ENCODE measurements around the gene FGF2. TPM values are rescaled to one million over a fixed set of nuclear protein-coding genes. Genes with fewer than 3 reads are reported as not detected.

The FGF2 gene
- total RNA-seq, 1 experiment from 2014 or later: 13.0 TPM

DNA sequence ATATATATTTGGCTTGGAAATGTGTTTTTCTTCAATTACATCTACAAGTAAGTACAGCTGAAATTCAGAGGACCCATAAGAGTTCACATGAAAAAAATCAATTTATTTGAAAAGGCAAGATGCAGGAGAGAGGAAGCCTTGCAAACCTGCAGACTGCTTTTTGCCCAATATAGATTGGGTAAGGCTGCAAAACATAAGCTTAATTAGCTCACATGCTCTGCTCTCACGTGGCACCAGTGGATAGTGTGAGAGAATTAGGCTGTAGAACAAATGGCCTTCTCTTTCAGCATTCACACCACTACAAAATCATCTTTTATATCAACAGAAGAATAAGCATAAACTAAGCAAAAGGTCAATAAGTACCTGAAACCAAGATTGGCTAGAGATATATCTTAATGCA lies 69.6 kb downstream of the FGF2 start:
- DNase-seq (ENCODE audit: low spot score): no peak
- H3K4me3 ChIP-seq (ENCODE audit: low read depth, low read length, poor library complexity, severe bottlenecking): no peak overlapping the region
- CTCF ChIA-PET: no interaction called here
- no peak overlapping the region for H3K27ac ChIP-seq (ENCODE audit: low read depth, low read length, poor library complexity, severe bottlenecking)
- H3K36me3 ChIP-seq (ENCODE audit: insufficient read depth, low read length, poor library complexity, severe bottlenecking): no peaks in the 10 kb centered on the region
- peaks cover 22% of the 10 kb centered on the region for H3K4me1 ChIP-seq (ENCODE audit: insufficient read depth, low read length, poor library complexity, severe bottlenecking)
- no peaks in the 10 kb centered on the region for H3K27me3 ChIP-seq (replicated peaks; ENCODE audit: insufficient read depth, low read depth, low read length, poor library complexity)
- TF ChIP-seq EZH2 (IDR thresholded peaks at IDR 0.05; ENCODE audit: borderline replicate concordance, low read depth, low read length, poor library complexity, severe bottlenecking): no peak
- TF ChIP-seq, protein P1, sequence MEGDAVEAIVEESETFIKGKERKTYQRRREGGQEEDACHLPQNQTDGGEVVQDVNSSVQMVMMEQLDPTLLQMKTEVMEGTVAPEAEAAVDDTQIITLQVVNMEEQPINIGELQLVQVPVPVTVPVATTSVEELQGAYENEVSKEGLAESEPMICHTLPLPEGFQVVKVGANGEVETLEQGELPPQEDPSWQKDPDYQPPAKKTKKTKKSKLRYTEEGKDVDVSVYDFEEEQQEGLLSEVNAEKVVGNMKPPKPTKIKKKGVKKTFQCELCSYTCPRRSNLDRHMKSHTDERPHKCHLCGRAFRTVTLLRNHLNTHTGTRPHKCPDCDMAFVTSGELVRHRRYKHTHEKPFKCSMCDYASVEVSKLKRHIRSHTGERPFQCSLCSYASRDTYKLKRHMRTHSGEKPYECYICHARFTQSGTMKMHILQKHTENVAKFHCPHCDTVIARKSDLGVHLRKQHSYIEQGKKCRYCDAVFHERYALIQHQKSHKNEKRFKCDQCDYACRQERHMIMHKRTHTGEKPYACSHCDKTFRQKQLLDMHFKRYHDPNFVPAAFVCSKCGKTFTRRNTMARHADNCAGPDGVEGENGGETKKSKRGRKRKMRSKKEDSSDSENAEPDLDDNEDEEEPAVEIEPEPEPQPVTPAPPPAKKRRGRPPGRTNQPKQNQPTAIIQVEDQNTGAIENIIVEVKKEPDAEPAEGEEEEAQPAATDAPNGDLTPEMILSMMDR (conservative IDR thresholded peaks at IDR 0.05; ENCODE audit: low read depth, low read length): no peak
- intact Hi-C loops (cut with micrococcal nuclease; ENCODE audit: unreplicated experiment): no loop called here
- H3K9me3 ChIP-seq (ENCODE audit: low read depth, low read length, poor library complexity, severe bottlenecking): no peaks in the 10 kb centered on the region
- POLR2A ChIA-PET (ENCODE audit: low non-redundant PET): no interaction called here
- no TSS peak for BruUV-seq (replicated peaks)

DNA sequence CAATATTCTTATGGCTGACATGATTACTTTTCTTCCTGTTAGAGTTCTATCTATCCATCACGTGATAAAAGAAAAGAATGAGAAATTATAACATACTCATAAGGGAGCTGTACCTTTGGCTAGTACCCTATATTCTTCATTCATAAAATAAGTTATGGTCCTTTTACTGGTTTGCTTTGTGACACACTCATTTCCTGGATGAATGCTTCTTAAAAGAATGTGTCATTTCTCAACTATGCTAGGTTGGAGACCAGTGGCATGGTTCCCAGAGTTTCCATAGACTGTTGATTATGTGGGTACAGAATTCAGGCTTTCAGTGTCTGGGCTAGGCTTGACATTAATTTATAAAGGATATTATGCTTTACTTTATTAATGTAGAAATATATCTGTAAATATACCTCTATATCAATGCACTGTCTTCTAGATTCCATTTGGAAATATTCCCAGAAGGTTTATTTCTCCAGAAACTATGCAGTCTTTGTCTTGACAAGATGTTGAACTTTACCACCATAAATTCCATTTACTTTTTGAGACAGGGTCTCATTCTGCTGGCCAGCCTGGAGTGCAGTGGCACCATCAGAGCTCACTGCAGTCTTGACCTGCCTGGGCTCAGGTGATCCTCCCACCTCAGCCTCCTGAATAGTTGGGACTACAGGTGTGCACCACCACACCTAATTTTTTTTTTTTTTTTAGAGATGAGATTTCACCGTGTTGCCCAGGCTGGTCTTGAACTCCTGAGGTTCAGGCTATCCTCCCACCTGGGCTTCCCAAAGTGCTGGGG lies 71.9 kb downstream of the FGF2 start:
- H3K4me3 ChIP-seq (ENCODE audit: low read depth, low read length, poor library complexity, severe bottlenecking): no peak overlapping the region
- ChIA-PET POLR2A (ENCODE audit: low non-redundant PET) (interaction anchor here (0.7 kb wide), 1 partner anchor 282 kb away, joined by 3 read pairs; no protein-coding TSS in a partner anchor), CTCF (no interaction called here)
- no peaks in the 10 kb centered on the region for H3K27me3 ChIP-seq (replicated peaks; ENCODE audit: insufficient read depth, low read depth, low read length, poor library complexity)
- no peaks in the 10 kb centered on the region for H3K9me3 ChIP-seq (ENCODE audit: low read depth, low read length, poor library complexity, severe bottlenecking)
- no TSS peak for BruUV-seq (replicated peaks)
- no peak overlapping the region for H3K27ac ChIP-seq (ENCODE audit: low read depth, low read length, poor library complexity, severe bottlenecking)
- peak; percentile 83 for DNase-seq (ENCODE audit: low spot score)
- no peaks in the 10 kb centered on the region for H3K36me3 ChIP-seq (ENCODE audit: insufficient read depth, low read length, poor library complexity, severe bottlenecking)
- H3K4me1 ChIP-seq (ENCODE audit: insufficient read depth, low read length, poor library complexity, severe bottlenecking): peaks cover 22% of the 10 kb centered on the region
- TF ChIP-seq, protein P1 (conservative IDR thresholded peaks at IDR 0.05; ENCODE audit: low read depth, low read length): no peak
- no peak for TF ChIP-seq EZH2 (IDR thresholded peaks at IDR 0.05; ENCODE audit: borderline replicate concordance, low read depth, low read length, poor library complexity, severe bottlenecking)
- intact Hi-C loops (cut with micrococcal nuclease; ENCODE audit: unreplicated experiment): loop anchor here (2.0 kb wide), 1 partner anchor 70 kb away; no protein-coding TSS in a partner anchor

DNA sequence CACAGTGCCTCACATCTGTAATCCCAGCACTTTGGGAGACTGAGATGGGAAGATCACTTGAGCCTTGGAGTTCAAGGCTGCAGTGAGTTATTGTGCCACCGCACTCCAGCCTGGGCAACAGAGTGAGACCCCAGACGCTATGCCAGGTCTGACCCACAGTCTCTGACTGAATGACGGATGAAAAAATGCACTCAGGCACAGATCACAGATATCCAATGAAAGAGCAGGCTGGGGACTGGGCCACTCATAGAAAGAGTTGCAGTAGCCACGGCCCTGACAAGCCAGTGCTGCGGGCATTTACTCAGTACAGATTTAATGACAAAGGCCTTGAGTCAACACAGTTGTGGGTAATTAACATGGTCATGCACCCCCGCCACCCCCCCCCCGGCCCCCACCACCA lies 73.1 kb downstream of the FGF2 start:
- intact Hi-C loops (cut with micrococcal nuclease; ENCODE audit: unreplicated experiment): loop anchor here (2.0 kb wide), 1 partner anchor 71 kb away; no protein-coding TSS in a partner anchor
- ChIA-PET POLR2A (ENCODE audit: low non-redundant PET) (no interaction called here), CTCF (no interaction called here)
- H3K27ac ChIP-seq (ENCODE audit: low read depth, low read length, poor library complexity, severe bottlenecking): no peak overlapping the region
- H3K4me1 ChIP-seq (ENCODE audit: insufficient read depth, low read length, poor library complexity, severe bottlenecking): peaks cover 22% of the 10 kb centered on the region
- H3K9me3 ChIP-seq (ENCODE audit: low read depth, low read length, poor library complexity, severe bottlenecking): no peaks in the 10 kb centered on the region
- DNase-seq (ENCODE audit: low spot score): no peak
- H3K4me3 ChIP-seq (ENCODE audit: low read depth, low read length, poor library complexity, severe bottlenecking): no peak overlapping the region
- BruUV-seq (replicated peaks): no TSS peak
- H3K36me3 ChIP-seq (ENCODE audit: insufficient read depth, low read length, poor library complexity, severe bottlenecking): no peaks in the 10 kb centered on the region
- H3K27me3 ChIP-seq (replicated peaks; ENCODE audit: insufficient read depth, low read depth, low read length, poor library complexity): no peaks in the 10 kb centered on the region
- TF ChIP-seq, protein P1 (conservative IDR thresholded peaks at IDR 0.05; ENCODE audit: low read depth, low read length): no peak
- no peak for TF ChIP-seq EZH2 (IDR thresholded peaks at IDR 0.05; ENCODE audit: borderline replicate concordance, low read depth, low read length, poor library complexity, severe bottlenecking)
